Measurements from ENCODE around the gene SUMO3.
"Not testable (repeated sequence)": the region's sequence is repeated elsewhere in the genome, so short reads cannot be mapped to it uniquely, and the experiment has no call there.

DNA sequence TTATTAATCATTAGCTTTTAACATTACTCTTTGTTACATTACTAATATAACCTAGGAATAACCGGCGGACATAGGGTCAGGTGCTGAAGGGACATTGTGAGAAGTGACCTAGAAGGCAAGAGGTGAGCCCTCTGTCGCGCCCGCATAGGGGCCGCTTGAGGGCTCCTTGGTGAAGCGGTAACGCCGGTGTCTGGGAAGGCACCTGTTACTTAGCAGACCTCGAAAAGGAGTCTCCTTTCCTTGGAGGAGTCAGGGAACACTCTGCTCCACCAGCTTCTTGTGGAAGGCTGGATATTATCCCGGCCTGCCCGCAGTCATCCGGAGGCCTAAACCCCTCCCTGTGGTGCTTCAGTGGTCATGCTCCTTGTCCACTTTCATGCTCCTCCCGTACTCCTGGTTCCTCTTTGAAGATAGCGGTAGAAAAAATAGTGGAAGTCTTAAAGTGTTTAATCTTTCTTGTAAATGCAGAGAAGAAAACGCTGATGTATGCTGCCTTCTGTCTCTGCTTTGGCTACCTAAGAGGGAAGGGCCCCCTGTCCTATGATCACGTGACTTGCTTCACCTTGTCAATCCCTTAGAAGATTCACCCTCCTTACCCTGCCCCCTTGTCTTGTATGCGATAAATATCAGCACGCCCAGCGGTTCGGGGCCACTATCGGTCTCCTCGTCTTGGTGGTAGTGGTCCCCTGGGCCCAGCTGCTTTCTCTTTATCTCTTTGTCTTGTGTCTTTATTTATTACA is 14.8 kb upstream of the SUMO3 start:
- TF ChIP-seq, protein P1, sequence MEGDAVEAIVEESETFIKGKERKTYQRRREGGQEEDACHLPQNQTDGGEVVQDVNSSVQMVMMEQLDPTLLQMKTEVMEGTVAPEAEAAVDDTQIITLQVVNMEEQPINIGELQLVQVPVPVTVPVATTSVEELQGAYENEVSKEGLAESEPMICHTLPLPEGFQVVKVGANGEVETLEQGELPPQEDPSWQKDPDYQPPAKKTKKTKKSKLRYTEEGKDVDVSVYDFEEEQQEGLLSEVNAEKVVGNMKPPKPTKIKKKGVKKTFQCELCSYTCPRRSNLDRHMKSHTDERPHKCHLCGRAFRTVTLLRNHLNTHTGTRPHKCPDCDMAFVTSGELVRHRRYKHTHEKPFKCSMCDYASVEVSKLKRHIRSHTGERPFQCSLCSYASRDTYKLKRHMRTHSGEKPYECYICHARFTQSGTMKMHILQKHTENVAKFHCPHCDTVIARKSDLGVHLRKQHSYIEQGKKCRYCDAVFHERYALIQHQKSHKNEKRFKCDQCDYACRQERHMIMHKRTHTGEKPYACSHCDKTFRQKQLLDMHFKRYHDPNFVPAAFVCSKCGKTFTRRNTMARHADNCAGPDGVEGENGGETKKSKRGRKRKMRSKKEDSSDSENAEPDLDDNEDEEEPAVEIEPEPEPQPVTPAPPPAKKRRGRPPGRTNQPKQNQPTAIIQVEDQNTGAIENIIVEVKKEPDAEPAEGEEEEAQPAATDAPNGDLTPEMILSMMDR (IDR thresholded peaks at IDR 0.05; ENCODE audit: low read length), result not testable (repeated sequence)
- TF ChIP-seq EZH2 (IDR thresholded peaks at IDR 0.05; ENCODE audit: borderline replicate concordance, low read length), result not testable (repeated sequence)

All from OCI-LY1 (cell line).